MM.1S (cell line): ENCODE results near the gene AGAP3.

Experiments
- CTCF ChIP-seq: fragments of 300-600 bp; sonication (generic); IDR thresholded peaks from 2 replicates; pipeline ENCODE4 v1.5.1; 2016; ENCODE audit warnings: antibody characterized with exemption, low read length, mixed read lengths
- EZH2phosphoT487 ChIP-seq: fragments of 300-600 bp; sonication (generic); IDR thresholded peaks from 2 replicates; pipeline ENCODE4 v1.6.1; 2018; ENCODE audit warnings: antibody characterized with exemption, low read length

GRCh38 chr7:151046603-151047573, 39.4 kb upstream of the AGAP3 start:
- TF ChIP-seq EZH2phosphoT487 (no peak), CTCF (no peak)
